ENCODE results near the gene TTC9B.

DNA sequence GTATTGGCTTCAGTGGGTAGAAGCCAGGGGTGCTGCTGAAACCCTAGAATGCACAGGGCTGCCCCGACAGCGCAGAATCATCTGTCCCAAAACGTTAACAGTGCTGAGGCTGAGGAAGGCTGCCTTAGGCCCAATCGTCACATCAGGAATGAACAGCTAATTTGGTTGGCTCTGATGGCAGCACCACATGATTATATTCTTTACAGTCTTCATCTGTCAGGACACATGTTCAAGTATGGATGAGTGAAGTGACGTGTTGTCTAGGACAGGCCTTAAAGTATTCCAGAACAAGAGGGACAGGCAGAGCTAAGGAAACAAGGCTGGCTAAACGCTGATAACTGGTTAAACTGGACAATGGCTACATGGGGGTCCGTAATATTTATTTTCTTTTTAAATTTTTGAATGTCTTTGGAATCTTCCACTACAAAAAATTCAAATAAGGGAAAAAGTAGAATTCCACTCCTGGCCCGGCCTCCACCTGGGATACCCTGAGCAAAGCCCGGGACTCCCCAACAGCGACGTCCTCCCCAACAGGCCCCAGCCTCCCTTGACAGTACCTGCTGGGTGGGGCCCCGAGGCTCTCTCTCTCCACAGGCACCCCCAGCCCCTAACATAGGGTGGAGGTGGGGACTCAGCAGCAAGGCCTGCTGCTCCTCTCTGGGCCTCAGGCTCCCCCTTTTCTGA, 23.1 kb upstream of the TTC9B start:
- TF ChIP-seq SUZ12 (IDR thresholded peaks at IDR 0.05; ENCODE audit: extremely low read depth, insufficient read depth, insufficient read length), result no peak
- TF ChIP-seq ZNF274 (IDR thresholded peaks at IDR 0.05; ENCODE audit: low read depth, low read length), result no peak
- no peak for TF ChIP-seq YY1 (IDR thresholded peaks at IDR 0.05; ENCODE audit: insufficient read depth, insufficient read length)
